Activated naive CD4-positive, alpha-beta T cell treated with anti-CD3 and anti-CD28 coated beads for 36 hours (primary cell): ENCODE measurements around the gene RPS6KB2. TPM values are rescaled to one million over a fixed set of nuclear protein-coding genes. Genes with fewer than 3 reads are reported as not detected.
"Not testable (repeated sequence)": the region's sequence is repeated elsewhere in the genome, so short reads cannot be mapped to it uniquely, and the experiment has no call there.

Source experiments
- CTCF ChIA-PET: fragments of 350-600 bp; sonication (Branson Sonifier 250); formaldehyde crosslinking; loops from one replicate; lab custom pipeline; 2021; ENCODE audit warnings: antibody characterized with exemption; lab: Charles Lee
- DNase-seq: peaks from one replicate; pipeline ENCODE4 v3.0.0-alpha.2; 2020
- H3K27ac Mint-ChIP-seq: one replicate; pipeline ENCODE4 v1.8.0; 2021; ENCODE audit warnings: mild to moderate bottlenecking, mixed read lengths
- H3K27me3 Mint-ChIP-seq: one replicate; pipeline ENCODE4 v1.8.0; 2021; ENCODE audit warnings: low read depth, mixed read lengths
- H3K36me3 Mint-ChIP-seq: one replicate; pipeline ENCODE4 v1.8.0; 2021; ENCODE audit warnings: low read depth, mixed read lengths
- H3K4me1 Mint-ChIP-seq: one replicate; pipeline ENCODE4 v1.8.0; 2021; ENCODE audit warnings: low read depth, mixed read lengths
- H3K4me3 Mint-ChIP-seq: one replicate; pipeline ENCODE4 v1.8.0; 2021; ENCODE audit warnings: mild to moderate bottlenecking, moderate library complexity, mixed read lengths
- H3K9me3 Mint-ChIP-seq: one replicate; pipeline ENCODE4 v1.8.0; 2021; ENCODE audit warnings: mixed read lengths
- intact Hi-C: fragments of 100-400 bp; cut with micrococcal nuclease; formaldehyde crosslinking; loops from one replicate; pipeline ENCODE4 v1.15.1; 2023
- total RNA-seq, 2 experiments: library from RNA; stranded (reverse); gene quantifications; one replicate each; pipeline ENCODE4 v1.2.3, GENCODE V29; 2021

Gene RPS6KB2
- total RNA-seq, 2 experiments from 2014 or later = 50.7 to 51.2 TPM

GRCh38 chr11:67457453-67457852 is 29.2 kb downstream of the RPS6KB2 start:
- H3K4me3 Mint-ChIP-seq = no peak overlapping the region
- intact Hi-C loops = no loop called here
- no peaks in the 10 kb centered on the region for H3K36me3 Mint-ChIP-seq
- H3K27me3 Mint-ChIP-seq = no peaks in the 10 kb centered on the region
- H3K9me3 Mint-ChIP-seq = no peaks in the 10 kb centered on the region
- CTCF ChIA-PET = no interaction called here
- DNase-seq = no peak
- H3K27ac Mint-ChIP-seq = no peak overlapping the region
- peaks cover 5% of the 10 kb centered on the region for H3K4me1 Mint-ChIP-seq

DNA sequence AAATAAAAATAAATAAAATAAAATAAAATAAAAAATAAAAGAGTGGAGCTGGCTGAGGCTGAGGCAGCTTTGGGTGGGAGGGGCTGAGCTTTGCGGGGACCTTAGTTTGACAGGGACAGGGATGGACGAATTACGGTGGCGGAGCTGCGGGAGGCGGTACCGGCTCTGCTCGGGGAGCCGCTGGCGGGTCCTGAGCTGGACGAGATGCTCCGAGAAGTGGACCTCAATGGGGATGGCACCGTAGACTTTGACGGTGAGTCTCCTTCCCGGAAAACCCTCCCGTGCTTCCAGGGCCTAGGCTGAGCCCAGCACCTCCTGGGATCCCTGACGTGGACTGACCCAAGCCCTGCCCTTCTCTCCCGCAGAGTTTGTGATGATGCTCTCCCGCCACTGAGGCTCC is 30.0 kb downstream of the RPS6KB2 start:
- H3K36me3 Mint-ChIP-seq = no peaks in the 10 kb centered on the region
- H3K9me3 Mint-ChIP-seq = no peaks in the 10 kb centered on the region
- H3K27me3 Mint-ChIP-seq = no peaks in the 10 kb centered on the region
- H3K4me3 Mint-ChIP-seq = no peak overlapping the region
- no peak for DNase-seq
- intact Hi-C loops = no loop called here
- CTCF ChIA-PET = no interaction called here
- peaks cover 5% of the 10 kb centered on the region for H3K4me1 Mint-ChIP-seq
- no peak overlapping the region for H3K27ac Mint-ChIP-seq

GRCh38 chr11:67463186-67463585 is 34.9 kb downstream of the RPS6KB2 start:
- peaks cover 5% of the 10 kb centered on the region for H3K36me3 Mint-ChIP-seq
- H3K27me3 Mint-ChIP-seq = no peaks in the 10 kb centered on the region
- peaks cover 31% of the 10 kb centered on the region for H3K4me1 Mint-ChIP-seq
- no peak for DNase-seq
- H3K27ac Mint-ChIP-seq = no peak overlapping the region
- no peaks in the 10 kb centered on the region for H3K9me3 Mint-ChIP-seq
- intact Hi-C loops = no loop called here
- CTCF ChIA-PET = no interaction called here
- H3K4me3 Mint-ChIP-seq = no peak overlapping the region

DNA sequence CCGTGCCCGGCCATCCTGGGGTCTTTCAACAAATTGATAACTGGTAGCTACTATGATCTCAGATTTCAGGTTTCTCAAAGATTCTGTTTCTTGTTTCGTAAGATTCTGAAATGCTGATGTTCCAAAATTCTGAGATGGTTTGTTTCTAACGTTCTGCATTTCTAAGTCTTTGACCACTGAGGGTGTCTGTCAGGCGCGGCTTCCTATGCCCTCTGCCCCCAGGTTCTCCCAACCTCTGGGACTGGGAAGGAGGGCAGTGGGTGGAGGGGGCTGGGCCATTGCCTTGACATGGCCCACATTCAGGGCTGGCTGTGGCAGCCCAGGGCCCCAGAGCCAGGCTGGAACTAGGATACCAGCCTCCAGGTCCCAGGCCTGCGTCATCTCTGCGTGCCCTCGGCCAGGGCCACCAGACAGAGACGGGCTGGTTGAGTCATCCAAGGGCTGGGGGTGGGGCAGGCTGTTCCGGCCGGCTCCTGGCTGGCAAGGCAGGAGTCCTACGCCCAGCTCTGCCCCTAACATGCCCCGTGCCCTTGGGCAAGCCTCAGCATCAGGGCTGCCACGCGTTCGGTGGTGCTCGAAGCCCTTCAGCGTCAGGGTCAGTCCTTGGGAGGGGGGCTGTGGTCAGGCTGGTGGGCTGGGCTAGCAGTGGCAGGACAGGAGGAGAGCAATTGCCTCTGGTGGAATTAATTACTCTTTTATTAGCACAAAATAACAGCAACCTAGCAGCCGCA is 35.6 kb downstream of the RPS6KB2 start:
- no peaks in the 10 kb centered on the region for H3K9me3 Mint-ChIP-seq
- peak overlapping the region; percentile 81 for H3K4me3 Mint-ChIP-seq
- no peak for DNase-seq
- peaks cover 5% of the 10 kb centered on the region for H3K36me3 Mint-ChIP-seq
- peak overlapping the region; percentile 90 for H3K27ac Mint-ChIP-seq
- CTCF ChIA-PET = no interaction called here
- H3K4me1 Mint-ChIP-seq = peaks cover 35% of the 10 kb centered on the region
- intact Hi-C loops = loop anchor here (1.0 kb wide), 4 partner anchors 19 to 62 kb away; partner anchors contain the start of gene AIP
- no peaks in the 10 kb centered on the region for H3K27me3 Mint-ChIP-seq

- Mint-ChIP-seq H3K4me1 (peaks cover 38% of the 10 kb centered on the region), H3K27ac (peak overlapping the region; percentile 90)
Observed at GRCh38 chr11:67464411-67465188, 36.3 kb downstream of the RPS6KB2 start.

DNA sequence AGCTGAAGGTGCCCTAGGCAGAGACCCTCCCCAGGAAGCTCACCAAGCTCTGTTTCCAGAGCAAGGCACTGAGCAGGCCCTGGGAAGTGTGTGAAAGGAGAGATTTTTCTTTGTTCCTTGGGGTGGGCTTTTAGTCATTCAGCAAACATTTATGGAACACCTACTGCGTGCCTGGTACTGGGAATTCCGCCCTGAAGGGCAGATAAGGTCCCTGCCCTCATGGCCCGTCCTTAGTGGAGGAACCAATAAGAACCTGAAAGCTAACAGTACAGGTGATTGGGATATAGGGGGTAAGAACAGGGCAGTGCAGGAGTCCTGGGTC is 36.9 kb downstream of the RPS6KB2 start:
- intact Hi-C loops = no loop called here

More at GRCh38 chr11:67464411-67465188, 36.3 kb downstream of the RPS6KB2 start:
- DNase-seq = peak; percentile 96
- Mint-ChIP-seq H3K27me3 (no peaks in the 10 kb centered on the region), H3K4me3 (peak overlapping the region; percentile 81), H3K36me3 (peaks cover 5% of the 10 kb centered on the region), H3K9me3 (no peaks in the 10 kb centered on the region)
- intact Hi-C loops = loop anchor here (1.0 kb wide), 4 partner anchors 19 to 62 kb away; partner anchors contain the start of gene AIP
- CTCF ChIA-PET = no interaction called here

GRCh38 chr11:67465530-67465929 is 37.2 kb downstream of the RPS6KB2 start:
- peak overlapping the region; percentile 81 for H3K4me3 Mint-ChIP-seq
- H3K27me3 Mint-ChIP-seq = not testable (repeated sequence)

More for the DNA sequence above, 36.9 kb downstream of the RPS6KB2 start:
- Mint-ChIP-seq H3K27ac (peak overlapping the region; percentile 90), H3K4me1 (peaks cover 35% of the 10 kb centered on the region), H3K36me3 (peaks cover 5% of the 10 kb centered on the region), H3K9me3 (no peaks in the 10 kb centered on the region), H3K27me3 (no peaks in the 10 kb centered on the region), H3K4me3 (peak overlapping the region; percentile 81)
- CTCF ChIA-PET = interaction anchor here (3.9 kb wide), 1 partner anchor 27 kb away, joined by 20 read pairs; the partner anchor contains the start of gene PTPRCAP
- no peak for DNase-seq

GRCh38 chr11:67466367-67466766 is 38.1 kb downstream of the RPS6KB2 start:
- H3K4me1 Mint-ChIP-seq = peaks cover 33% of the 10 kb centered on the region
- H3K9me3 Mint-ChIP-seq = no peaks in the 10 kb centered on the region
- H3K36me3 Mint-ChIP-seq = peaks cover 5% of the 10 kb centered on the region
- intact Hi-C loops = no loop called here
- CTCF ChIA-PET = interaction anchor here (0.6 to 3.9 kb wide), 3 partner anchors 27 to 213 kb away, joined by 3 to 20 read pairs (median 4); partner anchors contain the start of gene PTPRCAP
- H3K27ac Mint-ChIP-seq = peak overlapping the region; percentile 83
- DNase-seq = no peak
- H3K4me3 Mint-ChIP-seq = no peak overlapping the region
- no peaks in the 10 kb centered on the region for H3K27me3 Mint-ChIP-seq

More at GRCh38 chr11:67465530-67465929, 37.2 kb downstream of the RPS6KB2 start:
- CTCF ChIA-PET = interaction anchor here (0.6 to 3.9 kb wide), 3 partner anchors 28 to 213 kb away, joined by 3 to 20 read pairs (median 4); partner anchors contain the start of gene PTPRCAP
- intact Hi-C loops, H3K9me3 Mint-ChIP-seq, H3K36me3 Mint-ChIP-seq: not testable (repeated sequence)
- Mint-ChIP-seq H3K27ac (peak overlapping the region; percentile 90), H3K4me1 (peaks cover 33% of the 10 kb centered on the region)
- peak; percentile 36 for DNase-seq

GRCh38 chr11:67466962-67467771 is 38.9 kb downstream of the RPS6KB2 start:
- Mint-ChIP-seq H3K27ac (peak overlapping the region; percentile 83), H3K9me3 (no peaks in the 10 kb centered on the region), H3K4me3 (peak overlapping the region; percentile 80), H3K27me3 (no peaks in the 10 kb centered on the region), H3K4me1 (peaks cover 33% of the 10 kb centered on the region), H3K36me3 (peaks cover 5% of the 10 kb centered on the region)
- no peak for DNase-seq
- CTCF ChIA-PET = interaction anchor here (1.3 to 3.9 kb wide), 5 partner anchors 19 to 85 kb away, joined by 4 to 20 read pairs (median 6); partner anchors contain the start of genes PITPNM1, PTPRCAP and TBC1D10C
- intact Hi-C loops = no loop called here

DNA sequence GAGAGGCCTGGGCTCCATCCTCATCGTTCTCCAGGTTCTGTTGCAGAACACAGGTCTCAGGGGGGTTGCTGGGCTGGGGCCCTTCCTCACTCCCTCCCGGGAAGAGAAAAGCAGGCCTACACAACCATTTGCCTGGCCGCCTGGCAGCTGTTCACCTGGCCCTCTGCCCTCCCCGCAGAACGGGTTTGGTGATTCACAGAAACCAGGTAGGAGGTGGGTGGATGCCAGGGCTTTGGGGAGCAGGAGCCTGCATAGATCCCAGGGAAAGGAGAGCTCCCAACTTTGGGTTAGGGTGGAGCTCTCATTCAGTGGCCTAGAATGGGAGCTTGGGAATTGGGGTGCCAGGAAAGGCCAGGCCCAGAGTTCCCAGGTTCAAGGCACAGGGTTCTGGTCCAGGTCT is 39.8 kb downstream of the RPS6KB2 start:
- Mint-ChIP-seq H3K4me3 (peak overlapping the region; percentile 80), H3K27me3 (no peaks in the 10 kb centered on the region), H3K36me3 (peaks cover 5% of the 10 kb centered on the region), H3K9me3 (no peaks in the 10 kb centered on the region), H3K27ac (peak overlapping the region; percentile 83), H3K4me1 (peaks cover 33% of the 10 kb centered on the region)
- intact Hi-C loops = loop anchor here (2.0 kb wide), 3 partner anchors 21 to 39 kb away; partner anchors contain the start of gene RPS6KB2
- CTCF ChIA-PET = interaction anchor here (0.8 to 3.9 kb wide), 11 partner anchors 13 to 111 kb away, joined by 3 to 20 read pairs (median 5); partner anchors contain the start of genes AIP, CDK2AP2, PITPNM1 and PTPRCAP
- peak; percentile 54 for DNase-seq

DNA sequence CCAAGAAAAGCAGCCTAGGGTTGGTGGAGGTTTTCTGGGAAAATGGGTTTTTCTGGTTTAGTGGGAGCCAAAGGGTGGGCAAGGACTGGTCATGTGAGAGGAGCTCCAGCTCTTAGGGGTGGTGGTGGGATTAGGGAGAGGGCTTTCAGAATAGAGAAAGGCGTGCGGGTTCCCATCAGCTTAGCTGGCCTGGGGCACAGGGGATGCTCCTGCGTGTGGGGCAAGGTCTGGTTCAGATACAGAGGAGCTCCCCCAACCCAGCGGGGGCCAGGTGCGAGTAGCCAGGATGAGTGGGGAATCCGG is 40.1 kb downstream of the RPS6KB2 start:
- H3K4me3 Mint-ChIP-seq = peak overlapping the region; percentile 80
- no peaks in the 10 kb centered on the region for H3K9me3 Mint-ChIP-seq
- intact Hi-C loops = loop anchor here (2.0 kb wide), 3 partner anchors 22 to 40 kb away; partner anchors contain the start of gene RPS6KB2
- peaks cover 33% of the 10 kb centered on the region for H3K4me1 Mint-ChIP-seq
- CTCF ChIA-PET = interaction anchor here (0.8 to 3.9 kb wide), 11 partner anchors 13 to 112 kb away, joined by 3 to 20 read pairs (median 5); partner anchors contain the start of genes AIP, CDK2AP2, PITPNM1 and PTPRCAP
- peaks cover 5% of the 10 kb centered on the region for H3K36me3 Mint-ChIP-seq
- H3K27ac Mint-ChIP-seq = peak overlapping the region; percentile 83
- H3K27me3 Mint-ChIP-seq = no peaks in the 10 kb centered on the region
- DNase-seq = peak; percentile 45
